Vagina (tissue), 2 donors: ENCODE measurements around the gene SFXN4.

Source experiments
- POLR2A ChIP-seq, 2 donors: fragments of 450-650 bp; IDR thresholded peaks; one replicate each; pipeline ENCODE4 v1.6.1; 2017; ENCODE audit warnings: antibody characterized with exemption in 2 of 2, mild to moderate bottlenecking in 2 of 2, moderate library complexity in 2 of 2
- TF ChIP-seq, protein P1 (sequence below), 3 experiments: fragments of 450-650 bp in 2 of 3; fragments of 200-600 bp in 1 of 3; sonication (generic) in 1 of 3; IDR thresholded peaks; one replicate each; pipeline ENCODE4 v1.5.1; 2017 to 2019; ENCODE audit warnings: antibody characterized with exemption in 3 of 3, mild to moderate bottlenecking in 2 of 3, moderate library complexity in 2 of 3

DNA sequence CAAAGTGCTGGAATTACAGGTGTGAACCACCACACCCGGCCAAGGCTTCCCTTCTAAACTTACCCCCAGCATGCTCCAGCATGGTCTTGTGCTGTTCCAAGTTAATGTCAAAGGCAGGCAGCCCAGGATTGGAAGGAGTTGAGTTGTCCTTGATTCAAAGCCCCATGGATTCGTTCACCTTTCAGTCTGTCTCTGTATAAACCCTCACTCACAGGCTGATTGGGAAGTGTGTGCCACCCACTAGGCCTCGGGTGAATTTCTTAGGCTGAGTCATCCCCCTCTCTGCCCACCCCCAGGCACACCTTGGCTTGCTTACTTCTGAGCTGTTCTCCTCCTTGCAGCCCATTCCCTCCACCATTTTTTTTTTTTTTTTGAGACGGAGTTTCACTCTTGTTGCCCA, 26.4 kb upstream of the SFXN4 start:
- no peak for TF ChIP-seq POLR2A (IDR thresholded peaks at IDR 0.05)
- TF ChIP-seq, protein P1, sequence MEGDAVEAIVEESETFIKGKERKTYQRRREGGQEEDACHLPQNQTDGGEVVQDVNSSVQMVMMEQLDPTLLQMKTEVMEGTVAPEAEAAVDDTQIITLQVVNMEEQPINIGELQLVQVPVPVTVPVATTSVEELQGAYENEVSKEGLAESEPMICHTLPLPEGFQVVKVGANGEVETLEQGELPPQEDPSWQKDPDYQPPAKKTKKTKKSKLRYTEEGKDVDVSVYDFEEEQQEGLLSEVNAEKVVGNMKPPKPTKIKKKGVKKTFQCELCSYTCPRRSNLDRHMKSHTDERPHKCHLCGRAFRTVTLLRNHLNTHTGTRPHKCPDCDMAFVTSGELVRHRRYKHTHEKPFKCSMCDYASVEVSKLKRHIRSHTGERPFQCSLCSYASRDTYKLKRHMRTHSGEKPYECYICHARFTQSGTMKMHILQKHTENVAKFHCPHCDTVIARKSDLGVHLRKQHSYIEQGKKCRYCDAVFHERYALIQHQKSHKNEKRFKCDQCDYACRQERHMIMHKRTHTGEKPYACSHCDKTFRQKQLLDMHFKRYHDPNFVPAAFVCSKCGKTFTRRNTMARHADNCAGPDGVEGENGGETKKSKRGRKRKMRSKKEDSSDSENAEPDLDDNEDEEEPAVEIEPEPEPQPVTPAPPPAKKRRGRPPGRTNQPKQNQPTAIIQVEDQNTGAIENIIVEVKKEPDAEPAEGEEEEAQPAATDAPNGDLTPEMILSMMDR (IDR thresholded peaks at IDR 0.05), result no peak
